A549 (cell line): ENCODE data around the gene CHD9. TPM values are rescaled to one million over a fixed set of nuclear protein-coding genes. Genes with fewer than 3 reads are reported as not detected.

Experiments used
- ATAC-seq, 2 experiments: fragments of 200-7000 bp in 1 of 2; fragments of >200 bp in 1 of 2; cut with Nextera tagmentation in 1 of 2; cut with Tn5 transposase in 1 of 2; 3 replicates each; pipeline versions ENCODE4 v1.8.0 to v1.9.1; 2018 to 2020; ENCODE audit warnings: mild to moderate bottlenecking in 1 of 2, moderate library complexity in 1 of 2
- CTCF ChIA-PET: fragments of 300-600 bp; sonication (Branson Sonifier 250); formaldehyde crosslinking; extraction: SDS; loops from one replicate; lab custom pipeline; 2021; ENCODE audit warnings: antibody characterized with exemption, inconsistent platforms; lab: Yijun Ruan, JAX
- POLR2A ChIA-PET: fragments of 350-600 bp; formaldehyde crosslinking; extraction: SDS; loops from one replicate; lab custom pipeline; 2021; ENCODE audit warnings: antibody characterized with exemption, inconsistent platforms; lab: Yijun Ruan, JAX
- DNase-seq, 2 experiments: peaks; one replicate each; pipeline versions ENCODE4 v3.0.0 to v3.0.0-alpha.2; 2011 to 2016; ENCODE audit warnings: low read depth in 1 of 2, low spot score in 1 of 2
- FAIRE-seq: peaks from 2 replicates; lab custom pipeline; 2011; peaks lifted over from hg19 to GRCh38; lab: Jason Lieb, UNC
- H3K27ac ChIP-seq, 2 experiments: fragments of >200 bp; sonication (Bioruptor Twin); formaldehyde crosslinking; 3 replicates each; pipeline ENCODE4 v1.5.1; 2016 to 2017
- H3K4me1 ChIP-seq: fragments of >200 bp; sonication (Bioruptor Twin); formaldehyde crosslinking; 3 replicates; pipeline ENCODE4 v1.6.1; 2016
- H3K4me2 ChIP-seq: fragments of >200 bp; sonication (Bioruptor Twin); formaldehyde crosslinking; 3 replicates; pipeline ENCODE4 v1.6.1; 2016
- H3K4me3 ChIP-seq: fragments of >200 bp; sonication (Bioruptor Twin); formaldehyde crosslinking; 3 replicates; pipeline ENCODE4 v1.5.1; 2016
- H3K9me3 ChIP-seq: fragments of >200 bp; sonication (Bioruptor Twin); formaldehyde crosslinking; 3 replicates; pipeline ENCODE4 v1.6.1; 2016
- ATOH8 ChIP-seq: fragments of 250-450 bp; sonication (Bioruptor Pico); IDR thresholded peaks from 2 replicates; pipeline ENCODE4 v1.5.0; 2020; ENCODE audit warnings: low read depth, mild to moderate bottlenecking, moderate library complexity
- BCL3 ChIP-seq: fragments of >200 bp; sonication (Bioruptor Twin); formaldehyde crosslinking; IDR thresholded peaks from 3 replicates; pipeline ENCODE4 v1.6.1; 2016
- CBX2 ChIP-seq: fragments of 200-600 bp; sonication (generic); IDR thresholded peaks from 2 replicates; pipeline ENCODE4 v1.6.1; 2016; ENCODE audit warnings: low read depth, mild to moderate bottlenecking, borderline replicate concordance
- CBX8 ChIP-seq: fragments of 200-600 bp; sonication (generic); IDR thresholded peaks from 2 replicates; pipeline ENCODE4 v1.6.1; 2016
- CEBPB ChIP-seq, 2 experiments: fragments of >200 bp in 1 of 2; sonication (Bioruptor Twin) in 1 of 2; formaldehyde crosslinking in 1 of 2; IDR thresholded peaks; 2 replicates each; pipeline ENCODE4 v1.6.1; 2012 to 2016
- CHD4 ChIP-seq: fragments of 200-600 bp; sonication (generic); IDR thresholded peaks from 2 replicates; pipeline ENCODE4 v1.6.1; 2016; ENCODE audit warnings: antibody characterized with exemption, mild to moderate bottlenecking, borderline replicate concordance
- EHF ChIP-seq: fragments of 250-450 bp; sonication (Bioruptor Pico); IDR thresholded peaks from 2 replicates; pipeline ENCODE4 v1.5.0; 2020; ENCODE audit warnings: mild to moderate bottlenecking
- EHMT2 ChIP-seq: fragments of 200-600 bp; sonication (generic); IDR thresholded peaks from 2 replicates; pipeline ENCODE4 v1.6.1; 2016; ENCODE audit warnings: antibody characterized with exemption, low read depth, mild to moderate bottlenecking, moderate library complexity
- ELK1 ChIP-seq: fragments of 150-350 bp; IDR thresholded peaks from 2 replicates; pipeline ENCODE4 v1.6.1; 2014; ENCODE audit warnings: low read depth, mild to moderate bottlenecking, low read length
- ESRRA ChIP-seq: fragments of 150-350 bp; IDR thresholded peaks from 2 replicates; pipeline ENCODE4 v1.6.1; 2014; ENCODE audit warnings: mild to moderate bottlenecking, low read length, borderline replicate concordance
- FOSB ChIP-seq: fragments of 250-450 bp; sonication (Bioruptor Pico); IDR thresholded peaks from 2 replicates; pipeline ENCODE4 v1.5.0; 2020; ENCODE audit warnings: mild to moderate bottlenecking, moderate library complexity
- FOSL2 ChIP-seq, 2 experiments: fragments of 450-650 bp in 1 of 2; fragments of >200 bp in 1 of 2; sonication (Bioruptor Twin) in 1 of 2; formaldehyde crosslinking; IDR thresholded peaks; 2 replicates each; pipeline versions ENCODE4 v1.5.0 to v1.6.1; 2016 to 2020; ENCODE audit warnings: mild to moderate bottlenecking in 1 of 2, moderate library complexity in 1 of 2
- FOXS1 ChIP-seq: fragments of 250-450 bp; sonication (Bioruptor Pico); IDR thresholded peaks from 2 replicates; pipeline ENCODE4 v1.5.0; 2020; ENCODE audit warnings: mild to moderate bottlenecking, moderate library complexity
- GATA3 ChIP-seq: IDR thresholded peaks from 2 replicates; pipeline ENCODE4 v1.6.1; 2012; ENCODE audit warnings: borderline replicate concordance
- HDAC2 ChIP-seq: fragments of 200-600 bp; sonication (generic); IDR thresholded peaks from 2 replicates; pipeline ENCODE4 v1.6.1; 2016
- HOXB13 ChIP-seq: fragments of 250-450 bp; sonication (Bioruptor Pico); IDR thresholded peaks from 2 replicates; pipeline ENCODE4 v1.5.0; 2020; ENCODE audit warnings: low read depth, mild to moderate bottlenecking, moderate library complexity
- HOXB5 ChIP-seq: fragments of 250-450 bp; sonication (Bioruptor Pico); IDR thresholded peaks from 2 replicates; pipeline ENCODE4 v1.5.0; 2020; ENCODE audit warnings: mild to moderate bottlenecking, moderate library complexity
- KDM1A ChIP-seq: fragments of 200-600 bp; sonication (generic); IDR thresholded peaks from 2 replicates; pipeline ENCODE4 v1.6.1; 2016; ENCODE audit warnings: low read depth, mild to moderate bottlenecking
- KDM5A ChIP-seq: fragments of 200-600 bp; sonication (generic); IDR thresholded peaks from 2 replicates; pipeline ENCODE4 v1.6.1; 2016; ENCODE audit warnings: antibody characterized with exemption, mild to moderate bottlenecking
- MAFK ChIP-seq: fragments of 450-650 bp; IDR thresholded peaks from 2 replicates; pipeline ENCODE4 v1.6.1; 2014; ENCODE audit not compliant: partially characterized antibody
- NFE2L2 ChIP-seq: fragments of 150-350 bp; conservative IDR thresholded peaks from 2 replicates; pipeline ENCODE4 v1.6.1; 2014; ENCODE audit warnings: low read length
- NPAS2 ChIP-seq: fragments of 250-450 bp; sonication (Bioruptor Pico); IDR thresholded peaks from 2 replicates; pipeline ENCODE4 v1.8.0; 2022; ENCODE audit warnings: mild to moderate bottlenecking, moderate library complexity, borderline replicate concordance
- NR3C1 ChIP-seq: fragments of >200 bp; sonication (Bioruptor Twin); formaldehyde crosslinking; IDR thresholded peaks from 3 replicates; pipeline ENCODE4 v1.6.1; 2017
- PHF8 ChIP-seq: fragments of 200-600 bp; sonication (generic); IDR thresholded peaks from 2 replicates; pipeline ENCODE4 v1.6.1; 2016; ENCODE audit warnings: low read depth, mild to moderate bottlenecking, antibody characterized with exemption, moderate library complexity, borderline replicate concordance
- RAD21 ChIP-seq, 2 experiments: fragments of >200 bp in 1 of 2; sonication (Bioruptor Twin) in 1 of 2; formaldehyde crosslinking in 1 of 2; IDR thresholded peaks in 1 of 2; conservative IDR thresholded peaks in 1 of 2; 2 replicates in 1 of 2; 3 replicates in 1 of 2; pipeline ENCODE4 v1.6.1; 2012 to 2018; ENCODE audit warnings: inconsistent platforms in 1 of 2
- RARB ChIP-seq: fragments of 250-450 bp; sonication (Bioruptor Pico); IDR thresholded peaks from 2 replicates; pipeline ENCODE4 v1.8.0; 2021; ENCODE audit warnings: mild to moderate bottlenecking, moderate library complexity
- RFX5 ChIP-seq: fragments of 450-650 bp; IDR thresholded peaks from 2 replicates; pipeline ENCODE4 v1.7.1; 2014; ENCODE audit warnings: antibody characterized with exemption, mild to moderate bottlenecking, moderate library complexity
- SREBF2 ChIP-seq: fragments of 450-650 bp; IDR thresholded peaks from 2 replicates; pipeline ENCODE4 v1.6.1; 2014; ENCODE audit warnings: mild to moderate bottlenecking, moderate library complexity
- ZSCAN20 ChIP-seq: fragments of 250-450 bp; sonication (Bioruptor Pico); IDR thresholded peaks from 2 replicates; pipeline ENCODE4 v1.8.0; 2022; ENCODE audit warnings: mild to moderate bottlenecking, moderate library complexity
- WGBS: methylation state at CpG from one replicate; pipeline ENCODE4 v1.1.6; 2017; ENCODE audit errors: missing lambda C conversion rate; 5-methylcytosine and 5-hydroxymethylcytosine counted together
- polyA plus RNA-seq, 4 experiments: library from polyadenylated mRNA; depleted of rRNA in 3 of 4; stranded (reverse); fragments of >200 nt; fragmentation: RNase III in 1 of 4; extraction: RNeasy Plus Mini Kit Qiagen cat#74134 plus additional on column Dnase treatment in 1 of 4; gene quantifications; 2 replicates in 3 of 4; 3 replicates in 1 of 4; pipeline ENCODE4 v1.2.3, GENCODE V29; 2011 to 2017
- TF ChIP-seq, protein P1 (sequence below): IDR thresholded peaks from 2 replicates; pipeline ENCODE4 v1.6.1; 2012

The CHD9 gene
- polyA plus RNA-seq, 2 of the 4 experiments (the other 2 are of a cell fraction), result 17.8 to 51.6 TPM

- POLR2A ChIA-PET, result no interaction called here
- no peak for FAIRE-seq
- WGBS, result 23% methylated on average over 5 of the region's 5 CpGs
- H3K27ac ChIP-seq, result no peak overlapping the region
- no peak for DNase-seq
- TF ChIP-seq, protein P1, sequence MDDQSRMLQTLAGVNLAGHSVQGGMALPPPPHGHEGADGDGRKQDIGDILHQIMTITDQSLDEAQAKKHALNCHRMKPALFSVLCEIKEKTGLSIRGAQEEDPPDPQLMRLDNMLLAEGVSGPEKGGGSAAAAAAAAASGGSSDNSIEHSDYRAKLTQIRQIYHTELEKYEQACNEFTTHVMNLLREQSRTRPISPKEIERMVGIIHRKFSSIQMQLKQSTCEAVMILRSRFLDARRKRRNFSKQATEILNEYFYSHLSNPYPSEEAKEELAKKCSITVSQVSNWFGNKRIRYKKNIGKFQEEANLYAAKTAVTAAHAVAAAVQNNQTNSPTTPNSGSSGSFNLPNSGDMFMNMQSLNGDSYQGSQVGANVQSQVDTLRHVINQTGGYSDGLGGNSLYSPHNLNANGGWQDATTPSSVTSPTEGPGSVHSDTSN, result no peak
- no peak for TF ChIP-seq RAD21 (conservative IDR thresholded peaks at IDR 0.05 in 1 of 2, IDR thresholded peaks at IDR 0.05 in 1 of 2)
- no peak for TF ChIP-seq MAFK
- TF ChIP-seq ATOH8 (CRISPR knock-in tag), result no peak
- TF ChIP-seq KDM5A, result no peak
- no peak for TF ChIP-seq NPAS2 (CRISPR knock-in tag)
- TF ChIP-seq NR3C1, result no peak
- TF ChIP-seq FOSL2 (IDR thresholded peaks at IDR 0.05), result no peak
- TF ChIP-seq FOSL2 (CRISPR knock-in tag; IDR thresholded peaks at IDR 0.05), result no peak
- no peak for TF ChIP-seq RARB (CRISPR knock-in tag)
- TF ChIP-seq SREBF2, result no peak
- no peak for TF ChIP-seq FOXS1 (CRISPR knock-in tag)
- TF ChIP-seq FOSB, result no peak
- no peak for TF ChIP-seq RFX5
- TF ChIP-seq KDM1A, result no peak
- TF ChIP-seq HOXB13 (CRISPR knock-in tag), result no peak
- TF ChIP-seq, all 56 proteins: peak for 0
- CTCF ChIA-PET, result interaction anchor here (1.0 kb wide), 1 partner anchor 12 kb away, joined by 5 read pairs; no protein-coding TSS in a partner anchor
- no peak for ATAC-seq
- no peak overlapping the region for H3K4me2 ChIP-seq
- no peak overlapping the region for H3K4me3 ChIP-seq
- no peaks in the 10 kb centered on the region for H3K9me3 ChIP-seq
- no peaks in the 10 kb centered on the region for H3K4me1 ChIP-seq
Measured at GRCh38 chr16:53357208-53357586, 302.4 kb downstream of the CHD9 start.

DNA sequence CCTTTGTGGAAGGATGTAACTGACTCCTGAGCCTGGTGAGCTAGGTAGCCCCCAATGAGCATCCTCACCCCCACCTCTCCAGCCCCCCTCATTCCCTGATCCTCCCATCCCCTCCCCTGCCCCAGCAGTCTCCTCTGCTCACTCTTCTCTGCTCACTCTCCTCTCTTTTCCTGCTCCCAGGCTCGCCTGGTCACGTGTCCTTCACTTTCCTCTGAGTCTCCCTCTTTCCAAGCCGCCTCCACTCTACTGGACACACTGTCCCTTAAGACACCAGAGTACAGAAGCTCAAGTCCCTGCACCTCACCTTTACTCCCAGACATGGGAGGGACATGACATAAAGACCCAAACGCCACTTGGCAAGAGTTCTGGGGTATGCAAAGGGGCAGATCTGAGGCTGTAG, 303.2 kb downstream of the CHD9 start:
- 11% methylated on average over 4 of the region's 4 CpGs for WGBS
- Histone ChIP-seq H3K9me3 (no peaks in the 10 kb centered on the region), H3K4me1 (no peaks in the 10 kb centered on the region), H3K4me3 (no peak overlapping the region), H3K27ac (no peak overlapping the region), H3K4me2 (no peak overlapping the region)
- POLR2A ChIA-PET, result no interaction called here
- CTCF ChIA-PET, result no interaction called here
- ATAC-seq, result no peak
- no peak for DNase-seq
- TF ChIP-seq HOXB13 (CRISPR knock-in tag), result no peak
- TF ChIP-seq PHF8, result no peak
- TF ChIP-seq FOXS1 (CRISPR knock-in tag), result no peak
- no peak for TF ChIP-seq RARB (CRISPR knock-in tag)
- no peak for TF ChIP-seq CEBPB (IDR thresholded peaks at IDR 0.05)
- TF ChIP-seq HDAC2, result no peak
- FAIRE-seq, result no peak

GRCh38 chr16:53358884-53359283, 304.1 kb downstream of the CHD9 start:
- no peak overlapping the region for H3K4me2 ChIP-seq
- no peak overlapping the region for H3K4me3 ChIP-seq
- POLR2A ChIA-PET, result no interaction called here
- H3K4me1 ChIP-seq, result no peaks in the 10 kb centered on the region
- 35% methylated on average over 9 of the region's 9 CpGs for WGBS
- no peak for DNase-seq
- FAIRE-seq, result no peak
- ATAC-seq, result no peak
- no peak overlapping the region for H3K27ac ChIP-seq
- no peaks in the 10 kb centered on the region for H3K9me3 ChIP-seq
- CTCF ChIA-PET, result no interaction called here
- TF ChIP-seq CHD4 (no peak), BCL3 (no peak), NPAS2 (CRISPR knock-in tag) (no peak), NFE2L2 (no peak), CEBPB (IDR thresholded peaks at IDR 0.05) (no peak), CBX8 (no peak), ELK1 (no peak), RFX5 (no peak), MAFK (no peak), CBX2 (no peak), EHMT2 (no peak), EHF (CRISPR knock-in tag) (no peak), GATA3 (no peak), ZSCAN20 (CRISPR knock-in tag) (no peak), HOXB5 (CRISPR knock-in tag) (no peak), ESRRA (no peak)
- TF ChIP-seq, protein P1, result no peak
